Retinal pigment epithelial cell (primary cell): Measurements from ENCODE around the gene RELA.

Experiments
- DNase-seq: peaks from one replicate; pipeline ENCODE4 v3.0.0-alpha.2; 2010; ENCODE audit warnings: low read depth
- H3K4me3 ChIP-seq: 2 replicates; pipeline ENCODE4 v1.5.1; 2011; ENCODE audit warnings: mild to moderate bottlenecking, low read length, control low read depth, moderate library complexity
- CTCF ChIP-seq: conservative IDR thresholded peaks from 2 replicates; pipeline ENCODE4 v1.5.1; 2011; ENCODE audit warnings: low read depth, low read length, control low read depth, inconsistent platforms

RELA gene

GRCh38 chr11:65650547-65651338, 12.0 kb downstream of the RELA start:
- no peak for TF ChIP-seq CTCF
- no peak overlapping the region for H3K4me3 ChIP-seq

GRCh38 chr11:65649656-65650546, 12.8 kb downstream of the RELA start:
- no peak overlapping the region for H3K4me3 ChIP-seq
- TF ChIP-seq CTCF: no peak
- no peak for DNase-seq

More at GRCh38 chr11:65650547-65651338, 12.0 kb downstream of the RELA start:
- no peak for DNase-seq

- H3K4me3 ChIP-seq: no peak overlapping the region
- TF ChIP-seq CTCF: no peak
- DNase-seq: no peak
Observed at GRCh38 chr11:65648997-65649493, 13.7 kb downstream of the RELA start.

GRCh38 chr11:65646958-65647701, 15.6 kb downstream of the RELA start:
- DNase-seq: no peak
- H3K4me3 ChIP-seq: peak overlapping the region; percentile 39
- TF ChIP-seq CTCF: peak; percentile 11

GRCh38 chr11:65646288-65646957, 16.3 kb downstream of the RELA start:
- DNase-seq: no peak
- TF ChIP-seq CTCF: no peak
- H3K4me3 ChIP-seq: no peak overlapping the region

GRCh38 chr11:65645710-65646109, 17.0 kb downstream of the RELA start:
- no peak for DNase-seq

More at GRCh38 chr11:65645710-65646109, 17.0 kb downstream of the RELA start:
- H3K4me3 ChIP-seq: no peak overlapping the region
- TF ChIP-seq CTCF: no peak
